Ishikawa (cell line): Measurements from ENCODE around the gene CCDC78.

Source experiments
- CEBPB ChIP-seq: IDR thresholded peaks from 2 replicates; pipeline ENCODE4 v1.6.1; 2012
- CREB1 ChIP-seq: IDR thresholded peaks from 2 replicates; pipeline ENCODE4 v1.6.1; 2012; ENCODE audit warnings: low read depth
- EGR1 ChIP-seq: IDR thresholded peaks from 2 replicates; pipeline ENCODE4 v1.6.1; 2012
- EP300 ChIP-seq: IDR thresholded peaks from 2 replicates; pipeline ENCODE4 v1.6.1; 2012; ENCODE audit warnings: borderline replicate concordance
- FOXM1 ChIP-seq: IDR thresholded peaks from 2 replicates; pipeline ENCODE4 v1.6.1; 2012; ENCODE audit warnings: low read depth, borderline replicate concordance
- MAX ChIP-seq: IDR thresholded peaks from 2 replicates; pipeline ENCODE4 v1.6.1; 2012
- NFIC ChIP-seq: IDR thresholded peaks from 2 replicates; pipeline ENCODE4 v1.6.1; 2012
- RAD21 ChIP-seq: IDR thresholded peaks from 2 replicates; pipeline ENCODE4 v1.6.1; 2012; ENCODE audit warnings: low read depth
- REST ChIP-seq: IDR thresholded peaks from 2 replicates; pipeline ENCODE4 v1.6.1; 2012; ENCODE audit warnings: low read depth, mild to moderate bottlenecking
- TAF1 ChIP-seq: IDR thresholded peaks from 2 replicates; pipeline ENCODE4 v1.6.1; 2012; ENCODE audit warnings: low read depth, mild to moderate bottlenecking
- TCF12 ChIP-seq: IDR thresholded peaks from 2 replicates; pipeline ENCODE4 v1.6.1; 2012; ENCODE audit warnings: low read depth
- TEAD4 ChIP-seq: IDR thresholded peaks from 2 replicates; pipeline ENCODE4 v1.6.1; 2012
- YY1 ChIP-seq: IDR thresholded peaks from 2 replicates; pipeline ENCODE4 v1.6.1; 2012; ENCODE audit warnings: low read depth
- ZBTB7A ChIP-seq: IDR thresholded peaks from 2 replicates; pipeline ENCODE4 v1.6.1; 2012; ENCODE audit warnings: low read depth
- TF ChIP-seq, protein P1 (sequence below): IDR thresholded peaks from 2 replicates; pipeline ENCODE4 v1.6.1; 2012

Gene CCDC78

DNA sequence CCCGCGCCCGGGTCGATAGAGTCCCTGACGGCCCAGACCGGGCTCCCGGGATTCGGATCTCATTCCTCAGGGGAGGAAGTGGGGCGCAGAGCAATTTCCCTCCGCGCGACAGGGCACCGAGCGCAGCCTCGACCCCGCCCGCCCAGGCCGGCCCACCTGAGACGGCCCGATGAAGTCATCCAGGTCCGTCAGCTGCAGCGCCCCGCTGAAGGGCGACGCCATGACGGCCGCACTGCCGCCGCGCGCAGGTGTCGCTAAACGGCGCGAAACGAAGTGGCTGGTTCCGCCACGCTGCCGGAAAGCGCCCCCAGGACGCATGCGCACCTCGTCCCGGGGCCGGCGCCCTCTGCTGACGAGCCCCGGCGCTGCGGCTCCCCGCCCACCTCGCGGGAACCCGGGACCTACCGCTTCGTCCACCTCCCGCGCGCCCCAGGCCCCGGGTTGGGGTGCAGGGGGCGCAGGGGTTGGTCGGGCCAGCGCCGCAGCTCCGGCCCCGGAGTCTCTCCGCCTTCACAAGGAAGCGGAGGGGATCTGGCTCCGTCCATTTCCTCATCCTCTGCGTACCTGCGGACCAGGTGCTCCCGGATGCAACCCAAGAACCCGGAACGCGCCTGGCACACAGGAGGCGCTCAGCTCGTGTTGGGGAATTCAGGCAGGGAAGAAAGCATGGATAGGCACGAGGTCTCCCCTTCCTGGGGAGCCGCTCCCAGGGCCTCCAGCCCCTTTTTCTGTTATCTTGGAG, 14.7 kb upstream of the CCDC78 start, which contains the start of gene CIAO3:
CIAO3 (minus strand) TSS at position 234 of the 742 bp plus-strand sequence; CDS start at position 222, 12 bp downstream.
- peak; percentile 49 for TF ChIP-seq NFIC
- no peak for TF ChIP-seq FOXM1
- TF ChIP-seq EGR1 = peak; percentile 58
- TF ChIP-seq RAD21 = peak; percentile 12; the same call in 1 of the 2 replicates
- peak; percentile 85 for TF ChIP-seq CREB1
- no peak; the same call in none of the 2 replicates for TF ChIP-seq TEAD4
- peak; percentile 26; the same call in 1 of the 2 replicates for TF ChIP-seq EP300
- peak; percentile 98 for TF ChIP-seq TAF1
- TF ChIP-seq ZBTB7A = peak; percentile 42; the same call in 1 of the 2 replicates
- TF ChIP-seq CEBPB = no peak
- no peak for TF ChIP-seq REST
- TF ChIP-seq, protein P1, sequence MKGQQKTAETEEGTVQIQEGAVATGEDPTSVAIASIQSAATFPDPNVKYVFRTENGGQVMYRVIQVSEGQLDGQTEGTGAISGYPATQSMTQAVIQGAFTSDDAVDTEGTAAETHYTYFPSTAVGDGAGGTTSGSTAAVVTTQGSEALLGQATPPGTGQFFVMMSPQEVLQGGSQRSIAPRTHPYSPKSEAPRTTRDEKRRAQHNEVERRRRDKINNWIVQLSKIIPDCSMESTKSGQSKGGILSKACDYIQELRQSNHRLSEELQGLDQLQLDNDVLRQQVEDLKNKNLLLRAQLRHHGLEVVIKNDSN = peak; percentile 48
- TF ChIP-seq MAX = peak; percentile 93
- TF ChIP-seq TCF12 = peak; percentile 51; the same call in 1 of the 2 replicates
- peak; percentile 97 for TF ChIP-seq YY1

DNA sequence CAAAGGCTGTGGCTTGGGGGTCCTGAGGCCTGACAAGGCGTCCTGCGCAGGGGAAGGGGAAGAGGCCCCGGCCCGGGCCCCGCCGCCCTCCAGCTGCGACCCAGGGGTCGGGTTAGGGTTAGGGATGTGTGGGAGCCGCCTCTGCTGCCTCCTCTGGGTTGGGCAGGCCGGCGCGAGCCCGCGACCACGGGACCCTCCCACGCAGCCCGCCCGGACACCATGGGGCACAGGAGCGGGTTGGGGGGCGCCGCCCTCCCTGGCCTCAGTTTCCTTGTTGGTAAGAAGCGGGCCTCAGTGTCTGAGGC, 14.2 kb upstream of the CCDC78 start:
- TF ChIP-seq FOXM1 (no peak), NFIC (no peak), EGR1 (no peak), TEAD4 (no peak), MAX (no peak), TAF1 (no peak)

GRCh38 chr16:739560-740458, 13.6 kb upstream of the CCDC78 start:
- TF ChIP-seq TEAD4 = no peak
- TF ChIP-seq NFIC = no peak
- no peak for TF ChIP-seq EGR1
- TF ChIP-seq FOXM1 = no peak
- TF ChIP-seq CREB1 = no peak
- TF ChIP-seq, protein P1 = no peak
- TF ChIP-seq YY1 = no peak
- no peak for TF ChIP-seq ZBTB7A
- no peak for TF ChIP-seq CEBPB
- TF ChIP-seq REST = no peak
- TF ChIP-seq TAF1 = no peak
- TF ChIP-seq RAD21 = no peak
- TF ChIP-seq EP300 = no peak
- TF ChIP-seq TCF12 = no peak
- no peak for TF ChIP-seq MAX

GRCh38 chr16:736936-737481, 10.8 kb upstream of the CCDC78 start:
- TF ChIP-seq, protein P1 = no peak
- TF ChIP-seq CEBPB = no peak
- TF ChIP-seq EP300 = no peak
- no peak for TF ChIP-seq RAD21
- no peak for TF ChIP-seq NFIC
- TF ChIP-seq ZBTB7A = no peak
- TF ChIP-seq TEAD4 = no peak
- no peak for TF ChIP-seq CREB1
- TF ChIP-seq EGR1 = no peak
- TF ChIP-seq TAF1 = no peak
- TF ChIP-seq MAX = no peak
